Epidermal melanocyte (primary cell): Measurements from ENCODE around the gene C1GALT1C1L.
"Not testable (repeated sequence)": the region's sequence is repeated elsewhere in the genome, so short reads cannot be mapped to it uniquely, and the experiment has no call there.

Source experiments
- DNase-seq: peaks from one replicate; pipeline ENCODE4 v3.0.0; 2011; ENCODE audit warnings: low spot score; ENCODE audit not compliant: insufficient read length

The C1GALT1C1L gene

GRCh38 chr2:43676322-43677050 lies at the start of gene C1GALT1C1L:
C1GALT1C1L (minus strand) TSS chr2:43676429; CDS start chr2:43676322, 107 bp downstream.
- no peak for DNase-seq

- DNase-seq = no peak
Observed at GRCh38 chr2:43725711-43726246, 49.5 kb upstream of the C1GALT1C1L start.

DNA sequence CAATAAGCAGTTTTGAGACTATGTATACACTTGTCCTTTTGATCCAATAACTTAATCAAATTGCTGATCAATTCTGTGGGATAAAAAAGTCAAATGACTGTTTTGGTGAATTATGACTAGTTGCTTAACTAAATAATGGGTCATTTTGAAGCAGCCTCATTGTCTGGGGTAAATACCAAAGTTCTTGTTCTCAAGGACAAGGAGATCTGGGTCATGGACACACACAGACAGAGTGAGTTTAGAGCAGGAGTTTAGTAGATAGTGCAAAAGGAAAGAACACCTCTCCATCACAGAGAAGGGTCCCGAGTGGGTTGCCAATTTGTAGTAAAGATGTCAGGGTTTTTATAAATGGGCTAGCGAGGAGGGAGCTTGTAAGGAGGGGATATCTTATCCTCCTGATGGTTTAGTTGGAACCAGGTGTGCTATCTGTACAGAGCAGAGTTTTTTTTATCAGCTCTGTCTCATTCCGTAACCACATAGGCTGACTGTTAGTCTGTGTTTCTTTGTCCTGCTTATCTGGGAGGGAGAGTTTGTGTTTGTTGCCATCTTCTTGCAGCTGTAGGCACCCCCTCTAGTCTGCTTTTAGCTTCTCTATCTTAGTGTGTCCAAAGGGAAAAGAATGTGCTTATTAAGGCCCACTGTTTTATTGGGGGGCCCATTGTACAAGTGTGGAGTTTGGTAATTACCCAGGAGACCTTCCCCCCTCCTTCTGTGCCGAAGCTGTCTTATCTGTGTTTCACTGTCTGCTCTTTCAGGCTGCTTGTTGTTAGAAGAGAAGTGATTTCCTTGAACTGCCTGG lies 48.7 kb upstream of the C1GALT1C1L start:
- DNase-seq = no peak

DNA sequence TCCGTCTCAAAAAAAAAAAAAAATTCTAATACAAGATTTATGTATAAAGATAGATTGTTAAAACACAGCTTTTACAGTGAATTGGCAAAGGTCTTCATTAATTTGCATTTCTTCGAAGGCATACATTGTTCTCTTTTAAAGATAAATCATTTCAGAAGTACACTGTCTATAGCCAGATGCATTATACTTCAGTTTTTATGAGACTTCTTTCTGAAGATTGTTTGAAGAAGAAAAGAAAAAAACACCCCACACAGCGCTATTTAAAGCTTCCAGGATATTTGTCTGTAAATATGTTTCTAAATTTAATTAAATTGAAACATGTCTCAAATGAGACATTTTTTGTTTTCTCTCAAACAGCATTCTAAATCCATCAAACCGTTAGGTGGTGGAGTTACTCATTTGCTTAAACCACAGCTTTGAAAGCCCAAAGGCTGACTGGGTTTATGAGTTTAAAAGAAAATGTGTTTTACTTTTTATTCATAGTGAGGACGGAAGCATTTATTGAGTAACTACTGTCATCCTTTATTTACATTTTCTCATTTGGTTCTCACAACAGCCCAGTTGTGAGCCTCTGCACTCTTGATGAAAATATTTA lies 42.4 kb upstream of the C1GALT1C1L start:
- no peak for DNase-seq

GRCh38 chr2:43717322-43717721 lies 41.1 kb upstream of the C1GALT1C1L start:
- no peak for DNase-seq

DNA sequence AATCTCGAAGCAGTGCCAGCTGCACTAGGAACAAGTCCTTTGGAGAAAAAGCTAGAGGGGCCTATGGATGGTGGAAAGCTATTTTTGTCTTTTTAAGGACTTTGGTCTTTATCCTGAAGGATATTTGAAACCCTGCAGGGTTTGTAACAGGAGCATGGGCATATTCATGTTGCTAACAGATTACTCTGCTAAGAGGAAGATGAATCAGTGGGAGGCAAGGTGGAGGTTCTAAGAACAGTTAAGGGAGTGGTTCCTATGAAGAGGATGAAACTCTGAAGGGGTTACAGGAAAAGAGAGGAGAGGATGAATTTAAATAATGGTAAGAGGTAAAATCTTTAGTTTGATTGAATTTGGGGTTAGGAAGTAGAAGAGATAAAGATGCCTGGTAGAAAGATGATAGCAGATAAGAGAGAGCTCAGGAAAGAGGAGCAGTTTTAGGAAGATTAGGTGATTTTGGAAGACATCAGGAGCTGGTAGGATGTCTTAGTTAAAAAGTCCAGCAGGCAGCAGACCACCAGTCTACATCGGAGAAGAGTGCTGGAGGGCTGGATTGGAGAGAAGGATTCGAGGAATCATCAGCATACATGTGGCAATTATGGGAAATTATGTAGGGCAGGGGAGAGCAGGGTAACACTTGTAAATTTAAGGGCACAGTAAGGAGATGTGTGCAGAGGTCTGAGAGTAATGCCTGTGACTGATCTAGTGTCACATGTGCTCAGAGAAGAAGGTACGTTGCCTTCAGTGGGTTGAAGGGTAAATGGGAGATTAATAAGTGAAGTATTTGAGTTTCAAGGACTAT lies 39.3 kb upstream of the C1GALT1C1L start:
- no peak for DNase-seq

GRCh38 chr2:43714164-43714563 lies 37.9 kb upstream of the C1GALT1C1L start:
- DNase-seq = no peak

DNA sequence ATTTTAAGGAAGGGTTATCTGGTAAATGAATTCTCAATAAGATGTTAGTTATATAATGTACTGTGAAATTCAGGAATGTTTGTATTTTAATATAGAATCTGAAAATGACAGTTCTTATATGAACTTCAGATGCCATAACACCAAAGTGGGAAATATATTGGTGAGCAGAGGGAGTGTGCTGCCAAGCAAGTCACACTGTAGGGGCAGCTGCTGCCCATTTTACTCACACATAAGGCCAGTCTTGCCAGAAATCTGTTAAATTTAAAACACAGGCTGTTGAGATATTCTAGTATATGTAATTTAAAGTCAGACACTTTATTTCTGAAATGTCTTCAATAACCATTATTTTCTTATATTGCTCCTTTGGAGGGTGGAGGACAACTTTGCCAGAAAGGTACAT lies 34.6 kb upstream of the C1GALT1C1L start:
- no peak for DNase-seq

DNA sequence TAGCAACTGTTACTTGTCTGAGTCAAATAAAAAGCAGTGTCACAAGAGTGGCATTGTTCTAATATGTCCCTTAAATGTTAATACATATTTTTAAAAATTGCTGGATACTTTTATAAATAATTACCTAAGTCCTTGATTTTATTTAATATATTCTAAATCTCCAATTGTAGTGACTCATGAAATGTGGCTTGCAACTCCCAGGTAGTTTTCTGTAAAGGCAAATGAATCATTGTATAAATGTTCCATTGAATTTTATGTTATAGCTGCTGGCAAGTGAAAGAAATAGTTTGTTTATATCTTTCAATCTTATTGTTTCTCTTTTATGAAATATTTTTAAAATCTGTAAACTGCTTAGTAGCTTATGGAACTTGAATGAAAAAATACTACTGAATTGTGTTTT lies 32.7 kb upstream of the C1GALT1C1L start:
- DNase-seq = no peak

DNA sequence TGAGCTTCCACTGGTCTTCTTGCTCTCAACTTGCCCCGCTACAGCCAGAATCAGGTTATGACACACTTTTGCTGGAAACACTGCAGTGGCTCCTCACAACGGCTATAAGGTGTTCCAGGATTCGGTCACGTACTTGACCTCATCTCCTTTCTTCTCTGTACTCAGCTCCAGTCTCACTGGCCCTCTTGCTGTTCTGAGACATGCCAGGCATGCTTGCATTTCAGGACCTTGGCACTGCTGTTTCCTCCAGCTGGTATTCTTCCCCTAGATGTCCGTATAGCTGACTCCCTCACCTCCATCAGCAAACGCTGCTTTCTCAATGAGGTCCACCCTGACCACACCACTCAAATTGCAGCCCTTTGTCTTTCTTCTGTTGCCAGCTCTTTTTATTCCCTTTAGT lies 31.9 kb upstream of the C1GALT1C1L start:
- no peak for DNase-seq

DNA sequence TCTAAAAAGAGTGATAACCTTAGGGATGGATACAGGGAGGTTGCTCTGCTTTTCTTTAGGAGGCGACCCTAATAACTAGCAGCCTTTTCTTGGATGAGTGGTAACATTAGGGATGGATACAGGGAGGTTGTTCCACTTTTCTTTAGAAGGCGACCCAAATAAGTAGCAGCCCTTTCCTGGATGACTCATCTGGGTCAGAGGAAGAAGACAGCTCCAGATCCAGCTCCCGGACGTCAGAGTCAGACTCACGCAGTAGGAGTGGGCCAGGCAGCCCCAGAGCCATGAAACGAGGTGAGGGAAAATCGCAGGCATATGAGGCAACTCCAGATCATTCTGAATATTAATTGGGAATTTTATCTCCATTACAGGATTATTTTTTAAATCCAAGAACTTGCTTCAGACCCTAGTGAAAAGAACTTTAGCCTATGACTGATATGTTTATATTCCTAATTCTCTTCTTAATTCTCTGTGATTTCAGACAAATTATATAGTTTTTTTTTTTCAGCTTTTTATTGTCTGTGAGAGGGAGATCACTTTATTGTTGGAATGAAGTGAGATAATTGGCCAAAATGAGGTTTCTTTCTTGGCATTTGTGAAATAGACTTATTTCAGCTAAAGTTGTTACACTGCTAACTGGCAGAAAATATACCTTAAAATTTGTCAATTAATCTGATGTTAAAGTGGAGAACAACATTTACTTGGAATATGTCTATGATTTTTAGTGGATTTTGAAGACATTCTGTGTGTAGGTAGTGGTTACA lies 31.2 kb upstream of the C1GALT1C1L start:
- DNase-seq = no peak

DNA sequence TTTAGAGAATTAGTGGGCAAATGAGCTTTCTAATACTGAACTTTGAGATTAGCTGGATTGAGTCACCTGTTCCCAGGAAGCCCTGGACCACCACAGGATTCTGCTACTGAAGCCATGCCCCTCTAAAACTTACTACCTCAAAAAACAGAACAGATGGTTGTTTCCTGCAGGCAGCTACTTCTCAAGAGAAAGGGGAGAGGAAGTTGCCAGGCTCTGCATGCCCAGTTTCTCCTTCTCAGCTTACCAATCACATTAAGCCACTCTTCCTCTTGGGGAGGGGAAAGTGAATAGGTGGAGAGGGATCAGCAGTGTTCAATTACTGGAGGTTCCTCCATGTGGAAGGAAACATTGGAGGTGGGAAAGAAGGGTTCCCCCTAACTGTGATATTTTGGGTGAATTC lies 24.9 kb upstream of the C1GALT1C1L start:
- no peak for DNase-seq

- DNase-seq = no peak
Observed at GRCh38 chr2:43699761-43700160, 23.5 kb upstream of the C1GALT1C1L start.

GRCh38 chr2:43698140-43698539 lies 21.9 kb upstream of the C1GALT1C1L start:
- not testable (repeated sequence) for DNase-seq

DNA sequence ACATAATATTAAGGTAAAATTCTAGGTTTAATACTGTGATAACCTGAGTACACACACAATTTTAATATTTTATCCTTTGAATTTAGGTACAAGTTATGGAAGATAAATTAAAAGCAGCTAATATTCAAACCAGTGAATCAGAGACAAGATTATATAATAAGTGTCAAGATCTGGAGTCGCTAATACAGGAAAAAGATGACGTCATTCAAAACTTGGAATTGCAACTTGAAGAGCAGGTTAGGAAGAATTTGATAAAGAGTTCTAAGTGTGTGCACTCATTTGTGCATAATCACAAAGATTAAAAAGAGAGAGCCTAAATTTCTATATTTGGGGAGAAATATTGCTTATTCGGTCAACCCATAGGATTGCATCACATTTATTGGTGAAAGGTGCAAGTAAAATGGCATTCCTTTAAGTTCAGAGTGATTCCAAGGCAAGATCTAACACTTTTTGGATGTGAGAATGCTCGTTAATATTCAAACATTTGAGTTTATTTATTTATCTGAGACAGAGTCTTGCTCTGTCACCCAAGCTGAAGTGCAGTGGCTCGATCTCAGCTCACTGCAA lies 16.3 kb upstream of the C1GALT1C1L start:
- no peak for DNase-seq

DNA sequence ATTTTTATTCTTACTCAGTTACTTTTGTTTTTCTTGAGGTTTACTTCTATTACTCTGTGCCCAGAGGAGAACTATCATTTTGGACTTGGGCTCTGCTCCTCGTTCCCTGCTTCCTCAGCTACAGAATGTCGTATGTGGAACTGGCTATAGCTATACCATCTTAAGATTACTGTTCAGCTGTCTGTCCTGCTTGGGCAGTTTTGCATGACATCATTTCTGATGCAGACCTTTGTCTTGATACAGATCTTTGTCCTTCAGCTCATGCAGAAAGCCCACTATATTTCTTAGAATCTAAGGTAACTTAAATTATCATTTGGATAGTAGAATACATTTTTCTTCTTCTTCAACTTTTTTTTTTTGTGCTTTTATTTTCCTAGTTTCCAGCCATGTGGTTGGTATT lies 13.8 kb upstream of the C1GALT1C1L start:
- DNase-seq = no peak

DNA sequence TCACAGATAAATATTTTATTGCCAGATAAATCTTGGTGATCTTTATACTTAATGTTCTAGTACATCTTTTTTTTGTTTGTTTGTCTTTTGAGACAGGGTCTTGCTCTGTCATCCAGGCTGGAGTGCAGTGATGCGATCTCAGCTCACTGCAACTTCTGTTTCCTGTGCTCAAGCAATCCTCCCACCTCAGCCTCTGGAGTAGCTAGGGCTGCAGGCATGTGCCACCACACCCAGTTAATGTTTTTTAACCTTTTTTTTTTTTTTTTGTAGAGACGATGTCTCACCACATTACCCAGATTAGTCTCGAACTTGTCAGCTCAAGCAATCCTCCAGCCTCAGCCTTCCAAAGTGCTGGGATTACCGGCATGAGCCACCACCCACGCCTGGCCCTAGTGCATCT lies 9.1 kb upstream of the C1GALT1C1L start:
- no peak for DNase-seq

DNA sequence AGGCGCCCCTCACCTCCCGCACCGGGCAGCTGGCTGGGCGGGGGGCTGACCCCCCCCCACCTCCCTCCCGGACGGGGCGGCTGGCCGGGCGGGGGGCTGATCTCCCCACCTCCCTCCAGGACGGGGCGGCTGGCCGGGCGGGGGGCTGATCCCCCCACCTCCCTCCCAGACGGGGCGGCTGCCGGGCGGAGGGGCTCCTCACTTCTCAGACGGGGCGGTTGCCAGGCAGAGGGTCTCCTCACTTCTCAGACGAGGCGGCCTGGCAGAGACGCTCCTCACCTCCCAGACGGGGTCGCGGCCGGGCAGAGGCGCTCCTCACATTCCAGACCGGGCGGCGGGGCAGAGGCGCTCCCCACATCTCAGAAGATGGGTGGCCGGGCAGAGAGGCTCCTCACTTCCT lies 1.6 kb upstream of the C1GALT1C1L start:
- not testable (repeated sequence) for DNase-seq

DNA sequence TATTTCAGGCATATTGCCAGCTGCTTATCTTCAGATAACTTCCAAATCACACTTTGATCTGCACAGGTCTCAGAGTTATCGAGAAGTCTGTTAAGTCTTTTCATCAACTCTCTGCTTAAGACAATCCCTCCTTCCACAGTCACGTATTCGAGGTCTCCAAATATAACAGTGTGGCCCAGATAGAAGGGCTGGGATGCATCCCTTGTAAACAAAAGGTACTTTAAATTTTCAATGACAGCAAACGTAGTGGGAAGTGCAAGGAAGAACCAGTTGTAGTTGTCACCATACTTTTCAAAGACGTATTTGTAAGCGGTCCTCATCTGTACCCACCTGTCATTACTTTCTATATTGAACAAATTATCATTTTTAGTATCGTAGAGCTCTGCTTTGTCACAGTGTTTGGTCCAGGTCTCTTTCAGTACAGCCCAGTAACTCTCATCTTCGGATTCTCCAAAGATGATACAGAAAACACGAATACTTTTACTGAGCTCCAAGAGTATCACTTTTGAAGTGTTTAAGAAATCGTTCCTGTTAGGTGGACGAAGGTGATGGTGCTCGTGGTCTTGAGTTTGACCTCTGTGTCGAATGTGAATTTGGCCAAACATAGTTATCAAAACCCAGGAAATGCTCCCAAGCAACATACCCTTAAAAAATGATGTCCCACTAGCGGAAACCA lies 445 bp downstream of the C1GALT1C1L start:
- no peak for DNase-seq

- DNase-seq = no peak
Observed at GRCh38 chr2:43657241-43657640, 19.0 kb downstream of the C1GALT1C1L start.
